ENCODE results near the gene PAK4. TPM values are rescaled to one million over a fixed set of nuclear protein-coding genes. Genes with fewer than 3 reads are reported as not detected.
A peak's percentile ranks its signal among the peaks of the same experiment; 100 is the strongest.

Gene PAK4
- total RNA-seq, 1 donor from 2014 or later = 14.0 TPM

DNA sequence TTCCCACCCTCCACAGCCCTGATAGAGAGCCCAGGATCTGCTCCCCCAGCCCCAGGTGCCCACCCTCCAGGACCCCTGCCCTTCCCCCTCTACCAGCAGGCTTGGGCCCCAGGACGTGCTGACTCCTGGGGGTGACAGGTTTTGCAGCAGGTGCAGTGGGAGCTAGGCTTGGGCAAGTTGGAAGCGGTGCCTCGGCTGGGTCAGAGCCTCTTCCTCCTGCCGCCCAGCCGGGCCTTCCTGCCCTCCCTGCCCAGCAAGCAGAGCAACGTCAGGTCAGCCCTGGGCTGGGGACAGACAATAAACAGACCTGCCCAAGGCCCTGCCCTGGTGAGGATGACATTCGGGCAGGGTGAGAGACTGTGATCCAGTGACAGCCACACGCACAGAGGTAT lies 62.0 kb downstream of the PAK4 start:
- DNase-seq (no peak), ATAC-seq (ENCODE audit: poor library complexity) (no peak)
- intact Hi-C loops (cut with DNase I) = loop anchor here (5.0 kb wide), 1 partner anchor 65 kb away; no protein-coding TSS in a partner anchor

GRCh38 chr19:39188960-39189359 lies 63.4 kb downstream of the PAK4 start:
- ATAC-seq (ENCODE audit: poor library complexity) (no peak), DNase-seq (no peak)
- intact Hi-C loops (cut with DNase I) = loop anchor here (5.0 kb wide), 1 partner anchor 67 kb away; no protein-coding TSS in a partner anchor

DNA sequence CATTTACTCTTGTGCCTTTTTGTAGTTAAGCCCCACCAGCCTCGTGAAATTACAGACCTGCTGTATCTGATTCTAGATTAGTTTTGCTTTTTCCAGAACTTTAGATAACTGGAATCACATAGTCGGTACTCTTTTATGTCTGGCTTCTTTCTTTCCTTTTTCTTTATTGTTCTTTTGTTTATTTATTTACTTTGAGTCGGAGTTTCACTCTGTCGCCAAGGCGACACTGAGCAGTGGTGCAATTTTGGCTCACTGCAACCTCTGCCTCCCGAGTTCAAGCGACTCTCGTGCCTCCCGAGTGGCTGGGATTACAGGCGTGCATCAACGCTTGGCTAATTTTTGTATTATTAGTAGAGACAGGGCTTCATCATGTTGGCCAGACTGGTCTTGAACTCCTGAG lies 65.2 kb downstream of the PAK4 start:
- ATAC-seq (ENCODE audit: poor library complexity) = no peak
- DNase-seq = no peak
- intact Hi-C loops (cut with DNase I) = no loop called here

DNA sequence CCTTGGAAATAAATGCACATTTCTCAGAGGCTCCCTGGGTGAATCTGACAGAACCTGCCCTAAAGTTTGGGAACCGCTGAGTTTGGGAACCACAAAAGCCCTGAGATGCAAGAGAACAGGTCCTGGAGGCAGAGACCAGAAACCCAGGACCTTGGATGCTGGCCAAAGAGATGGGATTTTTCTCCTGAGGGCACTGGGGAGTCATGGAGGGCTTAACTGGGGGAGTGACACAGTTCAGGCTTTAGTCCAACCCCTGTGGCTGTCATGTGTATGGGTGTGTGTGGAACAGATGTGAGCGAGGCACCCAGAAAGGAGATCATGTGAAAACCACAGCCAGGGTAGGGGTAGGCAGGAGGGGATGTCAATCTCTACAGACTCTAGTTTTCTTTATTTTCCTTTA lies 67.3 kb downstream of the PAK4 start:
- ATAC-seq (ENCODE audit: poor library complexity) (no peak), DNase-seq (no peak)
- intact Hi-C loops (cut with DNase I) = no loop called here

DNA sequence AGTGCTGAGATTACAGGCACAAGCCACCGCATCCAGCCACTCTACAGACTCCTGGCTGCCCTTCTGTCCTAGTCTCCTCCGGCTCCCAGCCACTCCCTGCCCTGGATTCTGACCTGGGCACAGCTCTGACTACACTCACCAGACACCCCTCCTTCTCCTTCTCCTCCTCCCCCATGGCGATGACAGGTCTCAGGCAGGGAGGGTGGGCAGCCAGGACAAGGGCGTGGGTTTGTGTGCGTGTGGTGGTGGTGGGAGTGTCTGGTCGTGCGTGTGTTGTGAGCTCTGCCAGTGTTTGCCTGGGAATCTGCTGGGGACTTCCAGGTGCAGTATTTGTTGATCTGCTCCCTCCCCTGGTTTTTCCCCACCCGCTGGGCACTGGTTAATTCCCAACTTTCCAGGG lies 68.2 kb downstream of the PAK4 start:
- intact Hi-C loops (cut with DNase I) = no loop called here
- DNase-seq (no peak), ATAC-seq (ENCODE audit: poor library complexity) (peak; percentile 48)

- intact Hi-C loops (cut with DNase I) = no loop called here
- DNase-seq (no peak), ATAC-seq (ENCODE audit: poor library complexity) (no peak)
These were observed 69.4 kb downstream of the PAK4 start for GRCh38 chr19:39194832-39195542.

DNA sequence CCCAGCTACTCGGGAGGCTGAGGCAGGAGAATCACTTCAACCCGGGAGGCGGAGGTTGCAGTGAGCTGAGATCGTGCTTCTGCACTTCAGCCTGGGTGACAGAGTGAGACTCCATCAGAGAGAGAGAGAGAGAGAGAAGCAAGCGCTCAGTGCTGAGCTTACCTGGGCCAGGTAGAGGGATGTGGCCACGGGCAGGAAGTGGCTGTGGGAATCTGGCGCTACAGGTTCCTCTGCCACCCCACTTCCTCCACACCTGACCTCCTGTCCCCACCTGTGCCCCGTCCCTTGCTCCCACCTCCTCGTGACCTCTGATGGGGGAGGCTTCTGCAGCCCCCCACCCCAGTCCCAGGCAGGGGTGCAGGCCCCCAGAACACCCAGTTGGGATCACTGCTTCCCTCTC lies 70.2 kb downstream of the PAK4 start:
- intact Hi-C loops (cut with DNase I) = no loop called here
- ATAC-seq (ENCODE audit: poor library complexity) = no peak

DNA sequence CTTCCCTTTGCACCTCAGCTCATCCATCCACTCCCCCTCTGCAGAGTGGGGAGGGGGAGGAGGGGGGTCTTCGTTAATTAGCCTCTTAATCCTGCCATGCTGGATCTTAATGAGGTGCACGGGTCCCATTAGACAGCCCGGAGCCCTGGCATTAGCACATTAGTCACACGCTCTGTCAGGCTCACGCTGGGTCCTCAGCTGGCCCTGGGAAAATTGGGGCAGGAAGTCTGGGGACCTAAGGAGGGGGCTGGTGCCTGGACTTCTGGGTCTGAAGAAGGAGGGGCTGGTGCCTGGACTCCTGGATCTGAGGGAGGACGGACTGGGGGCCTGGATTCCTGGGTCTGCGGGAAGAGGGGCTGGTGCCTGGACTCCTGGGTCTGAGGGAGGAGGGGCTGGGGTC lies 70.7 kb downstream of the PAK4 start:
- intact Hi-C loops (cut with DNase I) = no loop called here

More for the DNA sequence above, 70.2 kb downstream of the PAK4 start:
- DNase-seq = no peak

DNA sequence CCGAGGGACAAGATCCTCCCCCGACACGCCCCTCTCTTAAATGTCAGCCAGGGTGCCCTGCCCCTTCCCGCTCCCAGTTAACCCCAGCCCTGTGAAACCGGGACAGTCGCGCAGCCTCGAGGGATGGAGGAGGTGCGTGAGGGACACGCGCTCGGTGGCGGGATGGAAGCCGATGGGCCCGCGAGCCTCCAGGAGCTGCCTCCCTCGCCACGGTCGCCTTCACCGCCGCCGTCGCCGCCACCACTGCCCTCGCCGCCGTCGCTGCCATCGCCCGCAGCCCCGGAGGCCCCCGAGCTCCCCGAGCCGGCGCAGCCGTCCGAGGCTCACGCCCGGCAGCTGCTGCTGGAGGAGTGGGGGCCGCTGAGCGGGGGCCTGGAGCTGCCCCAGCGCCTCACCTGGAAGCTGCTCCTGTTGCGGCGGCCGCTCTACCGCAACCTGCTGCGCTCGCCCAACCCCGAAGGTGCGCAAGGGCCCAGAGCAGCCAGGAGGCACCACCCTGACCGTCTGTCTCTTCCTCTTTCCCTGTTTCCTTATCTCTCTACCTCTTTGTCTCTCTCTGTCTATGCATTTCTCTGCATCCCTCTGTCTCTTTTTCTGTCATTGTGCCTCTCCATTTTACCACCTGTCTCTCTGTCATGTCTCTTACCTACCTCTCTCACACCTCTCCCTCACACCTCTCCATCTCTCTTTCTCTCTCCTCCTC lies 71.4 kb downstream of the PAK4 start, which contains the start of gene NCCRP1:
TSS of gene NCCRP1 (plus strand) at position 105 of the 703 bp plus-strand sequence. CDS start at position 124, 19 bp downstream.
- ATAC-seq (ENCODE audit: poor library complexity) (no peak), DNase-seq (no peak)
- intact Hi-C loops (cut with DNase I) = no loop called here

More for the DNA sequence above, 70.7 kb downstream of the PAK4 start:
- ATAC-seq (ENCODE audit: poor library complexity) (no peak), DNase-seq (no peak)

DNA sequence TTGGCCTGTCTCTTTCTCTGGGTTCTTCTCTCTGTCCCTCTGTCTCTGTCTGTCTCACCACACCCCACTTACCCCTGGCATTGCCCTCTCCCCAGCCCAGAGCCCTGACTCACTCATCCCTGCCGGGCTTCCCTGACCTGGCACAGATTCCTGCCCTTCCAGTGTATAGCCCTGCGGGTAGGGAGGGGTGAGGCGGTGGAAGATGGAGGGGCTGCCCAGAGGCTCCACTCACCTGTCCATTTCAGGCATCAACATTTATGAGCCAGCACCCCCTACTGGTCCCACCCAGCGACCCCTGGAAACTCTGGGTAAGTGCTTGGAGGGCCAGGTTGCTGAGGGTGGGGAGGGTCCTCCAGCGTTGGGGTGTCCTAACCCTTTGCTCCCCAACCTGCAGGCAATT lies 72.2 kb downstream of the PAK4 start:
- intact Hi-C loops (cut with DNase I) = no loop called here
- no peak for ATAC-seq (ENCODE audit: poor library complexity)

DNA sequence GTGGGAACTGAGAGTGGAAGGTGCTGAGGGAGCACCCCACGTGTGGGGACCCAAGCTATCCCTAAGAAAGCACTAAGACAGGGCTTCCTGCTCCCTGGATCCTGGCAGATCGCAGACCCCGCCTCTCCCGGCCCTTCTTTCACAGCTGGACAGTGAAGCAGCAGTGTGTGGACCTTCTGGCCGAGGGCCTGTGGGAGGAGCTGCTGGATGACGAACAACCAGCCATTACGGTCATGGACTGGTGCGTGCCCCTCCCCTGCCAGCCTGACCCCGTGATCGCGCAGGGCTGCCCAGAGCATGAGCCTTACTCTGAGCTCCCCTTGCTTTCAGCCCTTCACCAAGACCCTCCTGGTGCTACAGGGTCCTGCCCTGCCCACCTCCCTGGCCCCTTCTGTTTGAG lies 73.4 kb downstream of the PAK4 start:
- DNase-seq (peak; percentile 48), ATAC-seq (ENCODE audit: poor library complexity) (peak; percentile 60)
- intact Hi-C loops (cut with DNase I) = no loop called here

More for the DNA sequence above, 72.2 kb downstream of the PAK4 start:
- no peak for DNase-seq

GRCh38 chr19:39200066-39200802 lies 74.6 kb downstream of the PAK4 start:
- intact Hi-C loops (cut with DNase I) = no loop called here
- no peak for DNase-seq
- ATAC-seq (ENCODE audit: poor library complexity) = no peak

DNA sequence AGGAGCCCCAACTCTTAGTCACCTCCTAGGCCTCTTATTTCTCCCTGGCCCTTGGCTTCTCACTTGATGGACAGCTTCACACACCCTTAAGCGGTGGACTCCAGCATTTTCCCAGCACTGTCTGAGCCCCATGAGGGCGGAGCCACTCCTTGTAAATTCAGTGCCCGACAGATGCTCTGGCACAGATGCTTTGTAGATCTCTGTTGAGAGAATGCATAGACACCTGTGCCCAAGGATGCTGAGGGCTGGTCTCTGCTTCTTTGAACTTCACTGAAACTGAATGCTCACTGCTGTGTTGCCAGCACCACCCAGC lies 75.2 kb downstream of the PAK4 start:
- no peak for DNase-seq
- intact Hi-C loops (cut with DNase I) = no loop called here
- no peak for ATAC-seq (ENCODE audit: poor library complexity)

- ATAC-seq (ENCODE audit: poor library complexity) (no peak), DNase-seq (no peak)
- intact Hi-C loops (cut with DNase I) = no loop called here
These were observed 77.4 kb downstream of the PAK4 start for GRCh38 chr19:39202998-39203355.

DNA sequence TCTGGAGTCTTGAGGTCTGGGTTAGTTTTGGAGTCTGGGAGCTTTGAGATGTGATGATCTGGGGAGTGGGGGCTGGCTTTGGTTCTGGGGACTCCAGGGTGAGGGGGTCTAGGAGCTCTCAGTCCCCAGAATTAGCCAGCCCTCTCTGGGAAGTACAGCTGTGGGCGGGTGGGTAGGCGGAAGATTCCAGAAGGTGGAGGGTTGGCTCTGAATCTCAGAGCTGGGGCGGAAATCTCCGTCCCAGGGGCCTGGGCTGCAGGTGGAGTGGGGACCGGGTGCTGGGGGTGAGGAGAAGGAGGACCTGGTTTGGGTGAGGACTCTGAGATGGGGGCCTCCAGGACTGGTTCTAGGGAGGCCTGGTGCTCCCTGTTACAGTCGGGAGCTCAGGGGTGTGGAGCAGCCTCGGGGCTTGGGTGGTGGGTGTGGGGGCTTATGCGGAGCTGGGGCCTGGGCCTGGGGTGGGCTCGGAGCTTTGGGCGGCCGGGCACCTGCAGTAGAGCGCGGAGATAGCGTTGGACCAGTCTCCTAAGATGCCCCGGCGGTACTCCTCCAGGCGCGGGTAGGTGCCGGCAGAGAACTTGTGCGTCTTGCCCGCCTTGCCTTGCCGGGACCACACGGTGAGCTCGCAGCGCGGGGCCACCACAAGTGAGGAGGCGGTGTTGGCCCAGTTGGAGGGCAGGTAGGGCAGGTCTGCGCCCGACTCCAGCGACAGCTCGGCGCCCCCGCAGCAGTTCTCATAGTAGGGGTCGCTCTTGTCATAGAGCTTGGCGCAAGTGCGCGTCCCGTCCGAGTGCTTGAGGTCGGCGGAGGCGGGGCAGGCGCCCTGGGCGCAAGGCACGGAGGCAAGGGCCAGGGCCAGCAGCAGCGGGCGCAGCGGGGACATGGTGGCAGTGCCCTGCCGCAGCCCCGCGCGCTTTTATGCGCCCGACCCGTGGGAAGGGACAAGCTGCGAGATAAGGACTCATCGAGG lies 78.1 kb downstream of the PAK4 start, which contains the start of gene SYCN:
TSS of gene SYCN (minus strand) at position 892 of the 970 bp plus-strand sequence. CDS start at position 883, 9 bp downstream.
- intact Hi-C loops (cut with DNase I) = no loop called here
- ATAC-seq (ENCODE audit: poor library complexity) (no peak), DNase-seq (no peak)

GRCh38 chr19:39205449-39205764 lies 79.8 kb downstream of the PAK4 start:
- DNase-seq = no peak
- ATAC-seq (ENCODE audit: poor library complexity) = no peak
- intact Hi-C loops (cut with DNase I) = no loop called here

- intact Hi-C loops (cut with DNase I) = no loop called here
- no peak for ATAC-seq (ENCODE audit: poor library complexity)
- no peak for DNase-seq
These were observed 80.5 kb downstream of the PAK4 start for GRCh38 chr19:39206122-39206521.

DNA sequence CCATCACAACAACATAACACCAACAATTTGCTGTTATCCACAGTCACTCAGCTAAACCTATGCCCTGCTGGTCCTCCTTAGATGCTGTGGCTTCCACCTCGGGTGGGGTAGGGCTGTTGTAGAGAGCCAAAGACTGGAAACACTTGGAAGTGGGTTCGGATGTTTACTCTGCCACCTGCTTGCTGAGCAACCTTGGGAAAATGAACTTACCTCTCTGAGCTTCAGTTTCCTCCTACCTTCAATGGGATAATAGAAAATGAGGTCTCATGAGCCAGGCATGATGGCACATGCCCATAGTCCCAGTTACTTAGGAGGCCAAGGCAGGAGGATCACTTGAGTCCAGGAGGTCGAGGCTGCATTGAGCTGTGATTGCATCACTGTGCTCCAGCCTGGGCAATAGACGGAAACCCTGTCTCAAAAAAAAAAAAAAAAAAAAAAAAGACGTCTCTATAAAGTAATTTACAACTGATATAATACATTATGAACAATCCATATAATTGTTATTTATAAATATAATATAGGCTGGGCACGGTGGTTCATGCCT lies 81.8 kb downstream of the PAK4 start:
- ATAC-seq (ENCODE audit: poor library complexity) (no peak), DNase-seq (no peak)
- intact Hi-C loops (cut with DNase I) = no loop called here

Measured in Right ventricle myocardium superior (tissue), 1 donor.